ENCODE results near the gene RGS9.

- TF ChIP-seq ZNF274 (CRISPR knock-in tag; IDR thresholded peaks at IDR 0.05) (no peak), GATAD1 (CRISPR knock-in tag; IDR thresholded peaks at IDR 0.05) (no peak), ATF2 (CRISPR knock-in tag; IDR thresholded peaks at IDR 0.05) (no peak), TAF1 (CRISPR knock-in tag; IDR thresholded peaks at IDR 0.05) (no peak), ELF1 (CRISPR knock-in tag; IDR thresholded peaks at IDR 0.05) (no peak), FOXM1 (CRISPR knock-in tag; IDR thresholded peaks at IDR 0.05) (no peak)
Observed at GRCh38 chr17:65208717-65209116, 71.5 kb downstream of the RGS9 start.

All from HepG2 (cell line).